ENCODE data around the gene MED1. TPM values are rescaled to one million over a fixed set of nuclear protein-coding genes. Genes with fewer than 3 reads are reported as not detected.

The MED1 gene
- 23.2 and 23.7 TPM in 2 replicates for total RNA-seq

DNA sequence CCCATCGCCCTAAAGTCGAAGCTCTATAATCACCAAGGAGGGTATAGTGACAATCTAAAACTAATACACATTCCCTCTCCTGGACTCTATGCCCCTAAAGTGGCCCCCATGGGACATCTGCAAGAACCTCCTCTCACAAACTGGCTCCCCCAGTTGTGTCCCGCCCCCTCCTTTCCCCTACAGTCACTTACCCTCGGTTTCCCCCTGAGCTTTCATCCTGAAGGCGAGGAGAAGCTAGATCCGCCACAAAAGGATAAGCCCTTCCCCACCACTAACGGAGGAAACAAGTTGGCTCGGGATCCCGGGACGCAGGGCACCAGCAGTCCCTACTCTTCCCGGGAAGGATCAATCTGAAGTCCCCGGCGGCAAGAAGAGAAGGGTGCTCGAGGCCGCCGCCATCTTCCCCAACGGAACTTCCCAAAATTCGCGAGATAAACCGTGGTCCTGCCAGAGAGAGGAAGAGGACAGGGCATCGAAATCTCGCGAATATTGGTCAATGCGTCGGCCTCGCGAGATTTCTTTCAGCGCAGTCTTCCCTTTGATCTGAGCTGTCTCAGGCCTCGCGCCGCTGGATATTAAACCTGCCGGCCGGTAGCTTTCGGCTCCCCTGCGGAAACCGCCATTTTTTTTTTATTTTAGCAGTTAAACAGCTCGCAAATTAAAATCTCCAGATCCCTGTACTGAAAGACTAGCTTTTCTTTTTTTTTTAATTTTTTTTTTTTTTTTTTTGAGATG lies at the start of gene MED1:
TSS of gene MED1 (minus strand) at position 417 of the 735 bp plus-strand sequence. CDS start at position 216, 201 bp downstream.

DNA sequence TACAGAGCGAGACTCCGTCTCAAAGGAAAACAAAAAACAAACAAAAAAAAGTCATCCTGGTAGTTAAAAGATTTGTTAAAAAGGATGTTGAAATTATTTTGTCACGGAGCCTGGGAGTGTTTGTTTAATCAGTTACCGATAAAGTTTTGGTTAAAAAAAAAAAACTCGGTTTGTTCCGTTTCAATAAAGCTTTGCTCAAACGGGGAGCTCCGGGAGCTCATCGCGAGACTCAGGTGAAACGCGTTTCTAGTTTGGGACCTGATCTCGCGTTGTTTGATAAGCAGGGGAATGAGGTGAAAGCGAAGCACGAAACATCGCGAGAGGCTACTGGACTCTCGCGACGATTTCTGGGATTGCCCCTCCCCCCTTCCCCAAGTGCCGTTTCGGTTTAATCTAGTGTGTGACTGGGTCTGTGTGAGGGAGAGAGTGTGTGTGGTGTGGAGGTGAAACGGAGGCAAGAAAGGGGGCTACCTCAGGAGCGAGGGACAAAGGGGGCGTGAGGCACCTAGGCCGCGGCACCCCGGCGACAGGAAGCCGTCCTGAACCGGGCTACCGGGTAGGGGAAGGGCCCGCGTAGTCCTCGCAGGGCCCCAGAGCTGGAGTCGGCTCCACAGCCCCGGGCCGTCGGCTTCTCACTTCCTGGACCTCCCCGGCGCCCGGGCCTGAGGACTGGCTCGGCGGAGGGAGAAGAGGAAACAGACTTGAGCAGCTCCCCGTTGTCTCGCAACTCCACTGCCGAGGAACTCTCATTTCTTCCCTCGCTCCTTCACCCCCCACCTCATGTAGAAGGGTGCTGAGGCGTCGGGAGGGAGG lies 10.3 kb upstream of the MED1 start, which contains the start of gene CDK12:
TSS of gene CDK12 (plus strand) at position 374 of the 813 bp plus-strand sequence. CDS start 586 bp downstream, outside the sequence.

GRCh38 chr17:39401412-39402243 lies 49.4 kb downstream of the MED1 start, which contains the start of gene FBXL20:
FBXL20 (minus strand) TSS chr17:39401626; CDS start chr17:39401402, 224 bp downstream.

Other genes with a start within 250 kb of the MED1 start
- gene STAC2, start 225.3 kb downstream of the MED1 start, total RNA-seq, result not detected in 2 replicates
- 11.4 and 13.5 TPM in 2 replicates for gene FBXL20, start 49.6 kb downstream of the MED1 start, total RNA-seq
- 25.8 and 30.5 TPM in 2 replicates for gene CDK12, start 10.2 kb upstream of the MED1 start, total RNA-seq
- gene NEUROD2, start 156.7 kb upstream of the MED1 start, total RNA-seq, result not detected in 2 replicates
- gene PPP1R1B, start 175.7 kb upstream of the MED1 start, total RNA-seq, result 0.66 TPM in 1 of 2 replicates, not detected in the other
- 32.3 and 52.9 TPM in 2 replicates for gene STARD3, start 185.9 kb upstream of the MED1 start, total RNA-seq
- gene TCAP, start 214.1 kb upstream of the MED1 start, total RNA-seq, result 0.29 and 0.50 TPM in 2 replicates
- gene PNMT, start 217.2 kb upstream of the MED1 start, total RNA-seq, result 0.17 TPM in 1 of 2 replicates, not detected in the other
- 13.2 and 20.2 TPM in 2 replicates for gene PGAP3, start 236.8 kb upstream of the MED1 start, total RNA-seq
- 37.1 and 50.3 TPM in 2 replicates for gene ERBB2, start 248.8 kb upstream of the MED1 start, total RNA-seq